SHP77 (cell line): ENCODE results near the gene SLC6A19.

Experiments used
- DNase-seq, 2 experiments: peaks; one replicate each; lab custom pipeline; 2025; lab: John Stamatoyannopoulos, UW

SLC6A19 gene

GRCh38 chr5:1180841-1181271, 20.5 kb upstream of the SLC6A19 start:
- DNase-seq = no peak

- DNase-seq = no peak
These were observed 19.7 kb upstream of the SLC6A19 start for GRCh38 chr5:1181451-1182359.

GRCh38 chr5:1182360-1182632, 19.1 kb upstream of the SLC6A19 start:
- no peak for DNase-seq

GRCh38 chr5:1182633-1183423, 18.6 kb upstream of the SLC6A19 start:
- DNase-seq = peak in 1 of 2 experiments; percentile 26

GRCh38 chr5:1183424-1184162, 17.8 kb upstream of the SLC6A19 start:
- DNase-seq = peak in 1 of 2 experiments; percentile 14

GRCh38 chr5:1184163-1184470, 17.3 kb upstream of the SLC6A19 start:
- DNase-seq = no peak

GRCh38 chr5:1184481-1184880, 16.9 kb upstream of the SLC6A19 start:
- no peak for DNase-seq

GRCh38 chr5:1185038-1185627, 16.3 kb upstream of the SLC6A19 start:
- no peak for DNase-seq

GRCh38 chr5:1185629-1186350, 15.6 kb upstream of the SLC6A19 start:
- no peak for DNase-seq

GRCh38 chr5:1186351-1187233, 14.8 kb upstream of the SLC6A19 start:
- no peak for DNase-seq

- no peak for DNase-seq
These were observed 14.0 kb upstream of the SLC6A19 start for GRCh38 chr5:1187234-1187949.

GRCh38 chr5:1187950-1188334, 13.5 kb upstream of the SLC6A19 start:
- DNase-seq = no peak

GRCh38 chr5:1188464-1188863, 12.9 kb upstream of the SLC6A19 start:
- DNase-seq = no peak

- DNase-seq = no peak
These were observed 12.1 kb upstream of the SLC6A19 start for GRCh38 chr5:1189269-1189668.

GRCh38 chr5:1190278-1190677, 11.1 kb upstream of the SLC6A19 start:
- no peak for DNase-seq

- no peak for DNase-seq
These were observed 10.6 kb upstream of the SLC6A19 start for GRCh38 chr5:1190837-1191239.

- DNase-seq = no peak
These were observed 8.3 kb upstream of the SLC6A19 start for GRCh38 chr5:1192971-1193590.

- no peak for DNase-seq
These were observed 7.8 kb upstream of the SLC6A19 start for GRCh38 chr5:1193591-1193985.

GRCh38 chr5:1194378-1194777, 7.0 kb upstream of the SLC6A19 start:
- no peak for DNase-seq

GRCh38 chr5:1195439-1195838, 6.0 kb upstream of the SLC6A19 start:
- no peak for DNase-seq
